Stimulated activated CD8-positive, alpha-beta memory T cell treated with anti-CD3 and anti-CD28 coated beads, Interleukin-7, amount 100 ng/mL, for 1 hour (primary cell): ENCODE results near the gene DCC.
"Not testable (repeated sequence)": the region's sequence is repeated elsewhere in the genome, so short reads cannot be mapped to it uniquely, and the experiment has no call there.

ENCODE experiments used
- DNase-seq, 2 donors: peaks; one replicate each; pipeline ENCODE4 v3.0.0-alpha.2; 2020; ENCODE audit warnings: low read depth in 2 of 2

Gene DCC

GRCh38 chr18:52352920-52353319 is 12.9 kb downstream of the DCC start:
- no peak for DNase-seq

DNA sequence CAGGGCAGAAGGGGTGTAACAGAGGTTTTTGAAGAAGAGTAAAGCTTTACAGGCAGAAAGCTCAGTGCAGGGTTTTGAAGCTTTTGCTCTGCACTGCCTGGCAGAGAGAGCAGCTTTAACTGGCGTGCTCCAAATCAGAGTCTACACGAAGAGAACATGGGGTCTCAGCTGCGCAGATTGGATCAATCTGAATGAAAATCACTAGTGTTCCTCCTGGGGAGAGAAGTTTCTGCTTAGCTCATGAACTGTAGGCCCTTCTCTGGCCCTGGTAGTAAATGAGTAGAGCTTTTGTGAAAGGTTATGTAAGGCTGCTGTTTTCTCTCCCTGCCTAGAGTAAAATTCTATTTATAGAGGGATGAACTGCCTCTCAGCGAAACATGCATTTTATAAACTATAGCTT is 13.6 kb downstream of the DCC start:
- DNase-seq: no peak

GRCh38 chr18:52363861-52364260 is 23.9 kb downstream of the DCC start:
- no peak for DNase-seq

DNA sequence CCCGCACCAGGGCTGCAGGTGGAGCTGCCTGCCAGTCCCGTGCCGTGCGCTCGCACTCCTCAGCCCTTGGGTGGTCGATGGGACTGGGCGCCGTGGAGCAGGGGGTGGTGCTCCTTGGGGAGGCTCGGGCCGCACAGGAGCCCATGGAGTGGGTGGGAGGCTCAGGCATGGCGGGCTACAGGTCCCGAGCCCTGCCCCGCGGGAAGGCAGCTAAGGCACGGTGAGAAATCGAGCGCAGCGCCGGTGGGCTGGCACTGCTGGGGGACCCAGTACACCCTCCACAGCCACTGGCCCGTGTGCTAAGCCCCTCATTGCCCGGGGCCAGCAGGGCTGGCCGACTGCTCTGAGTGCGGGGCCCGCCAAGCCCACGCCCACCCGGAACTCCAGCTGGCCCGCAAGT is 26.9 kb downstream of the DCC start:
- DNase-seq: not testable (repeated sequence)

DNA sequence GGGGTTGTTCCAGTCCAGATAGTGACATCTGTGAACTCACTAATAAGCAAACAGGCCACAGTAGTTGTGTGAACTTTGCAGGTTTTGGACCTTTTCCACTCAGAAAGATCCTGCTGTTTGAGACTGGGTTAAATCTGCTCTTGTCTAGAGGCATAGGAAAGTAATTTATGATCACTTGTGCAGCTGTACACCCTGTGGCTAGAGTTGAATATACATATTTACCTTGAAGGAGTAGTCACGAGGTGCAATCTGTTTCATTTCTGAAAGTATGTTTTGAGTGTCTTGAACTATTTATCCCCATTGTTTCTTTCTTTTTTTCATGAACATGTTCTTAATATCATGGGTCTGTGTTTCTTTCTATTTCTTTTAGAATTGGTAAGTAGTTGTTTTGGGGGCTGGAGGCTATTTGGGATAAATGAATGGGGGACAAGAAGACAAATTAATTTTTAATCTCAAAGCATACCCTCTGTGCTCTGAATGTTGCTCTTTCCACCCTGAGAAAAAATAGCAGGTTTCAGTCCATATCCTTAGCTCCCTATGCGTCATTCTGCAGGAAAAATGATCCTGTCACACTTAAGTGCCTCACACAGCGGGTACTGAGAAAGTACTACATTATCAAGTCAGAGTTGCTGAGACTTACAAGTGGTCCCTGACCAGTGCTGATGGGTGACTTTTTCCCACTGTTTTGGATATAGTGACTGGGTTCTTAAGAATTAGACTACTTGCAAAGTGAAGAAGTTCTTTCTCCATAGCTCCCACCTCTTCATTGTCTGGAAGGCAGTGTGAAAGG is 28.2 kb downstream of the DCC start:
- no peak for DNase-seq

GRCh38 chr18:52370841-52371240 is 30.8 kb downstream of the DCC start:
- DNase-seq: no peak

- DNase-seq: no peak
These were observed 36.1 kb downstream of the DCC start for GRCh38 chr18:52376104-52376503.

GRCh38 chr18:52377094-52377493 is 37.1 kb downstream of the DCC start:
- no peak for DNase-seq

GRCh38 chr18:52386306-52386705 is 46.3 kb downstream of the DCC start:
- no peak for DNase-seq

- DNase-seq: no peak
These were observed 47.2 kb downstream of the DCC start for GRCh38 chr18:52387175-52387574.

- no peak for DNase-seq
These were observed 52.0 kb downstream of the DCC start for GRCh38 chr18:52391810-52392559.

DNA sequence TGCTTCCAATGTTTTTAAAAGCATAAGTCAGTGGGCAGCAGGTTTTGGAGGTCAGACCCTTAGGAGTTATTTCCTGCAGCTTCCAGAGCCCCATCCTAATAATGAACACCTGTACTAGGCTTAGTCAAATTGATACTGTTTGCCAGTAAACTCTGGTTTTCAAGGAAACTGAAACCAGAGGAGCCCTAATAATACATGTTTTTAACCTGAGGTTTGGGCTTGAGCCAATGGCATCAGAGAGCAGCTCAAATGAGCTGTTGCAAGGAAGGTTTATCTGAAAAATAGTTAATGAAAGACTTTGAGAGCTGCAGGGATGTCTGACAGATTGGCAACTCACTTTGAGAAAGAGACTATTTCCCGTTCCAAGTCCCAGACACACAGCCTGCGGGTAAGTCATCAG is 54.6 kb downstream of the DCC start:
- DNase-seq: no peak

DNA sequence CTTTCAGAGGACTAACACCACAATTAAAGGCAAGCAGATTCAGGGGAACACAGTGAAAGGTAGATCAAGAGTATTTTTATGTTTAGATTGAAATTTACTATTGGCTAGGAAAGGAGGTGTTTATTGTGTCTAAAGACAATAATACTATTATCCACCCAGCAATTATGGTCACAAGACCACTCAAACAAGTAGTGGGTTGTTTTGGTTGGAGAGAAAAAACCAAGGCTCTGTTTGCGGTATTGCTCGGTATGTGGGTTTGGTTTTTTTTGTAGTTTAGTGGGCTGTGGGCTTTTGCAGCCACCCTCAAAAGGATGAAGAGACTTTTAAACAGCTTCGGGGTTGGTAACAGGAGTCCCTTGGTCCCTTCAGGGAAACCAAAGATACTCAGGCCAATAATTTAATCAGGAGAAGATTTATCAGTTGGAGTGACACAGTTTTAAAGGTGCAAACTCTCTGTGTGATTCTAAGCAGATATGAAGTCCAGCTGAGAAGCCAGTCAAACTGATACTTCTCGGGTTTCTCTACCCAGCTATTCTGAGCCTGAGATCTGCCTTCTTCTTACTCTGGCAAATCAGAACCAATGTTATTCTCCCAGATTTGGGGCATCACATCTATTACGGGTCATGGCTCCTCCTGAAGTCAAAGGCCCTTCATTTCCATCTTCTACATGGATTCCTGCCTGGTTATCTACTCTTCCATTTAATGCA is 55.3 kb downstream of the DCC start:
- no peak for DNase-seq

DNA sequence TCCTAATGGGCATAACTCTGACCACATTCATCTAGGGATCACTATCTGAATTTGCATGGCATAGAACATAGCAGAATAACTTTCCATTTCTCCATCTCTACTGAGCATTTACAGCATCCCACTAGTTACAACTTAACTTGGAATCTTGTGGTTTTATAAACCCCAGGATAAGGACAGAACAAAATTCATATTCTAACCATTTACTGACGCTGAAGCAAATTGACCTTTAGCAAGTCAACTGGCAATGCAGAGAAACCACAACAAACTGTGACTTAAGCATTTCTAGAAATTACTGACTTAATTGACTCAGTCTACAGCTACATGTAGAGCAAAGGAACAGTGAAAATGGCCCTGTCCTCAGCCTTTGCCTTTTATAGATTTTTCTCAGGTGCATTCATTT is 61.2 kb downstream of the DCC start:
- no peak for DNase-seq

- DNase-seq: no peak
These were observed 62.8 kb downstream of the DCC start for GRCh38 chr18:52402814-52403213.

- no peak for DNase-seq
These were observed 63.5 kb downstream of the DCC start for GRCh38 chr18:52403291-52404021.

DNA sequence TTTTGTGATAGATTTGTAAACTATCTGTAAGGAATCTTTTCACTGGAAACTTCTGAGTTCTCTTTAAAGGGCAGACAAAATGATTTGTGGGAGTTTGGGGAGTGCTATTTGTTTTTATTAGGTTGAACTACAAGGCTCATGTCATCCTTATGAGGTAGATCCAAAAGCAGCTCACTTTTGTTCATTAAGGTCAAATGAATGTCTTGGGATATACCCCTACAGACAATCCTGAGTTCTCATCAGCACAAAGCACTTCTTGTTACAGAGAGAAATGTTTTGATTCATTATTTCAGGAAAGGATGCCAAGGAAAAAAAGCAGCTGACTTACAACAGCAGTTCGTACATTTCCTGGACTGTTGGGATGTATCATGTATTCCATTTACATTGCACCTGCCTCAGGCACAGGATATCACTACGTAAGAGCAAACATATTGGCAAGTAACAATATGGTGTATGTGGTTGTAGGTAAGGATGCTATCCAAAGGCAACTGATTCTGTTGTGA is 68.9 kb downstream of the DCC start:
- DNase-seq: no peak

DNA sequence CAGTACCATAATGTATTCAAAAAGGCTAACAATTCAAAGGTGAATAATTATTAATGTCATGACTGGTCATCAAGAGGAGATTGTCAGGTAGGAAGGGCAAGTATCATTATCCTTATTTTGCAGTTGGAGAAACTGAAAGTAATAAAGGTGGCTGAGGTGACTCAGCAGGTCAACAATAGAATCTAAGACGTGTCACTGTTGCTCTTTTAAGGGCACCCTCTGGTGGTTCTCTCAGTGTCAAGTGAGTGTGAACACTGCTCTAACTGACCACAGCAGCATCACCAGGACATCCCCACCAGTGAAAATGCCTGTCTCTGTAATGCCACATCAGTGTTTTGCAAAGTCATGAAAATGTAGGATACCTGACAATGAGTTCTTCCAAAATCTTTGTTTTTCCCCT is 69.7 kb downstream of the DCC start:
- DNase-seq: no peak

DNA sequence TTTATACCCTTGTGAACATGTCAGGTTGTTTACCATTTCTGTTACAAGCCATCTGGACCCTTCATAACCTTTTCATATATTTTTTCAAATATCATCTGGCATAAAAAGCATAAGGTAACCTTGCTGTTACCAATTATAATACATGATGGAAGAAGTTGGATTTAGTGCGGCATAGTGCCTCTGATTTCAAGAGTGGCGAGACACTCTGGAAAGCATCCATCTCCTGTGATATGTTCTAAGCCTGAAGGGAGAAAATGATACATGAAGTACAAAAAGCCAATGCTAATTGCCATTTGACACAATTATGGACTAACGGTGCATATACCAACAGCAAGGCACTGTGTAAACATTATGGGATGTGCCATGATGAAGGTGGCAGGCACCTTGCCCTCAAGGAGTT is 75.1 kb downstream of the DCC start:
- no peak for DNase-seq

DNA sequence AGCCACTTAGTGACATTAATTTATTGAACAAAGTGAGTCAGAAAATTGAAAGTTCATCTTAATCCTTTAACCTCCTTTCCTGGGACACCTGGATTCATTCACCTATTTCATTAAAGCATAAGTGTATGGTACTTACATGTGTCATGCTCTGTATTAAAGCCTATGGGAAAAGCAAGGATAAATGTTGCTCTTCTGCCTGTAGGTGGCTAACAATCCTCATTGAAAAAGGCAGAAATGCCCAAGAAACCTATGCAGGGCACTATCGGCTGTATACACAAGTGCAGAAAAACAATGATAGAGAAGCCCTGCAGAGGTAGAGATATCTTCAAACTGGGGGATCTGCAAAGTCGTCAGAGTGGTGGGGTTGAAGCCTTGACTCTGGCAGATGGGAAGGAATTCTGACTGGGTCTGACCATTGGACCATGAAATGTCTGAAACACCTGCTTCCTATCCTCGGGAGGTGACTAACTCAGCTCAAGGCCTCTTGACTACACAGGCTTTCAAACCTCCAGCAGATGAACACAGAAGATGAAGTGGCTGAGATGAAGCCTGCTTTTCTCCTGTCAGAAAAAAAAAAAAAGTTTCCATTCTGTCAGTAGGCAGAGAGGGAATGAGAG is 83.1 kb downstream of the DCC start:
- DNase-seq: no peak

GRCh38 chr18:52426041-52426440 is 86.0 kb downstream of the DCC start:
- no peak for DNase-seq
